Suprapubic skin (tissue), 4 donors: Measurements from ENCODE around the gene SPOCK1.

Experiments used
- CTCF ChIP-seq, 2 donors: fragments of 200-600 bp in 1 of 2; fragments of 450-650 bp in 1 of 2; sonication (generic) in 1 of 2; IDR thresholded peaks; one replicate each; pipeline ENCODE4 v1.5.1; 2016 to 2019; ENCODE audit warnings: antibody characterized with exemption in 2 of 2, mild to moderate bottlenecking in 1 of 2, moderate library complexity in 1 of 2
- POLR2A ChIP-seq, 2 donors: fragments of 450-650 bp; IDR thresholded peaks; one replicate each; pipeline ENCODE4 v1.6.1; 2017; ENCODE audit warnings: antibody characterized with exemption in 2 of 2, mild to moderate bottlenecking in 2 of 2, moderate library complexity in 2 of 2
- POLR2AphosphoS5 ChIP-seq, 3 donors: sonication (generic); formaldehyde crosslinking; IDR thresholded peaks; one replicate each; pipeline ENCODE4 v1.6.1; 2017; ENCODE audit warnings: antibody characterized with exemption in 3 of 3

GRCh38 chr5:137516961-137517360 lies 17.8 kb upstream of the SPOCK1 start:
- TF ChIP-seq CTCF (IDR thresholded peaks at IDR 0.05) (no peak), POLR2AphosphoS5 (IDR thresholded peaks at IDR 0.05) (no peak), POLR2A (IDR thresholded peaks at IDR 0.05) (no peak)
